Muscle layer of colon (tissue), 2 donors: ENCODE measurements around the gene ZNF366.

Experiments used
- H3K27ac ChIP-seq: one replicate; pipeline ENCODE4 v1.7.0; 2013; ENCODE audit warnings: low read depth, mild to moderate bottlenecking, low read length, moderate library complexity
- H3K27me3 ChIP-seq, 2 donors: one replicate each; pipeline ENCODE4 v1.7.0; 2013; ENCODE audit warnings: low read length in 2 of 2, mild to moderate bottlenecking in 2 of 2; ENCODE audit not compliant: insufficient read depth in 2 of 2, control insufficient read depth in 1 of 2
- H3K36me3 ChIP-seq: one replicate; pipeline ENCODE4 v1.7.0; 2013; ENCODE audit warnings: mild to moderate bottlenecking, low read length; ENCODE audit not compliant: insufficient read depth
- H3K4me1 ChIP-seq: one replicate; pipeline ENCODE4 v1.7.0; 2013; ENCODE audit warnings: mild to moderate bottlenecking, low read length; ENCODE audit not compliant: insufficient read depth
- H3K4me3 ChIP-seq, 2 donors: one replicate each; pipeline ENCODE4 v1.7.0; 2013; ENCODE audit warnings: low read length in 2 of 2, low read depth in 1 of 2, mild to moderate bottlenecking in 1 of 2, moderate library complexity in 1 of 2
- H3K9ac ChIP-seq: one replicate; pipeline ENCODE4 v1.7.0; 2013; ENCODE audit warnings: low read length
- H3K9me3 ChIP-seq: one replicate; pipeline ENCODE4 v1.7.0; 2013; ENCODE audit warnings: mild to moderate bottlenecking, low read length
- donor health status: abdominal sarcoma.
- donor health status: Adenocarcinoma of cecum.

The ZNF366 gene

GRCh38 chr5:72505016-72505415, 2.2 kb downstream of the ZNF366 start:
- Histone ChIP-seq H3K27me3 (no peaks in the 10 kb centered on the region), H3K4me1 (peaks cover 30% of the 10 kb centered on the region), H3K27ac (no peak overlapping the region), H3K36me3 (no peaks in the 10 kb centered on the region), H3K9ac (no peak overlapping the region), H3K9me3 (no peaks in the 10 kb centered on the region), H3K4me3 (no peak overlapping the region)

GRCh38 chr5:72503888-72504491, 3.2 kb downstream of the ZNF366 start:
- Histone ChIP-seq H3K4me3 (no peak overlapping the region), H3K27me3 (no peaks in the 10 kb centered on the region), H3K9ac (no peak overlapping the region), H3K4me1 (peaks cover 23% of the 10 kb centered on the region), H3K9me3 (no peaks in the 10 kb centered on the region), H3K36me3 (no peaks in the 10 kb centered on the region), H3K27ac (no peak overlapping the region)

- no peak overlapping the region for H3K27ac ChIP-seq
- no peaks in the 10 kb centered on the region for H3K36me3 ChIP-seq
- H3K9ac ChIP-seq, result no peak overlapping the region
- H3K4me1 ChIP-seq, result no peaks in the 10 kb centered on the region
- no peaks in the 10 kb centered on the region for H3K27me3 ChIP-seq
- H3K4me3 ChIP-seq, result no peak overlapping the region
- H3K9me3 ChIP-seq, result no peaks in the 10 kb centered on the region
These were observed 5.7 kb downstream of the ZNF366 start for GRCh38 chr5:72501488-72501887.

GRCh38 chr5:72499730-72500129, 7.5 kb downstream of the ZNF366 start:
- Histone ChIP-seq H3K4me1 (no peaks in the 10 kb centered on the region), H3K9me3 (no peaks in the 10 kb centered on the region), H3K9ac (no peak overlapping the region), H3K27ac (no peak overlapping the region), H3K4me3 (no peak overlapping the region), H3K27me3 (no peaks in the 10 kb centered on the region), H3K36me3 (no peaks in the 10 kb centered on the region)

- Histone ChIP-seq H3K9ac (no peak overlapping the region), H3K27me3 (no peaks in the 10 kb centered on the region), H3K36me3 (no peaks in the 10 kb centered on the region), H3K27ac (no peak overlapping the region), H3K9me3 (no peaks in the 10 kb centered on the region), H3K4me3 (no peak overlapping the region), H3K4me1 (no peaks in the 10 kb centered on the region)
These were observed 8.1 kb downstream of the ZNF366 start for GRCh38 chr5:72499090-72499489.

- H3K27me3 ChIP-seq, result no peaks in the 10 kb centered on the region
- no peak overlapping the region for H3K27ac ChIP-seq
- no peaks in the 10 kb centered on the region for H3K4me1 ChIP-seq
- no peak overlapping the region for H3K4me3 ChIP-seq
- no peaks in the 10 kb centered on the region for H3K36me3 ChIP-seq
- H3K9me3 ChIP-seq, result no peaks in the 10 kb centered on the region
- H3K9ac ChIP-seq, result no peak overlapping the region
These were observed 8.9 kb downstream of the ZNF366 start for GRCh38 chr5:72498284-72498683.

- H3K9ac ChIP-seq, result no peak overlapping the region
- no peaks in the 10 kb centered on the region for H3K27me3 ChIP-seq
- no peaks in the 10 kb centered on the region for H3K36me3 ChIP-seq
- no peaks in the 10 kb centered on the region for H3K9me3 ChIP-seq
- no peak overlapping the region for H3K27ac ChIP-seq
- H3K4me1 ChIP-seq, result no peaks in the 10 kb centered on the region
- no peak overlapping the region for H3K4me3 ChIP-seq
These were observed 9.4 kb downstream of the ZNF366 start for GRCh38 chr5:72497823-72498222.

- H3K36me3 ChIP-seq, result no peaks in the 10 kb centered on the region
- no peak overlapping the region for H3K9ac ChIP-seq
- no peaks in the 10 kb centered on the region for H3K4me1 ChIP-seq
- H3K4me3 ChIP-seq, result no peak overlapping the region
- no peaks in the 10 kb centered on the region for H3K9me3 ChIP-seq
- no peaks in the 10 kb centered on the region for H3K27me3 ChIP-seq
- no peak overlapping the region for H3K27ac ChIP-seq
These were observed 11.8 kb downstream of the ZNF366 start for GRCh38 chr5:72495410-72495809.

- no peak overlapping the region for H3K4me3 ChIP-seq
- no peak overlapping the region for H3K9ac ChIP-seq
- H3K4me1 ChIP-seq, result no peaks in the 10 kb centered on the region
- H3K27ac ChIP-seq, result no peak overlapping the region
- H3K36me3 ChIP-seq, result no peaks in the 10 kb centered on the region
- no peaks in the 10 kb centered on the region for H3K9me3 ChIP-seq
- H3K27me3 ChIP-seq, result no peaks in the 10 kb centered on the region
These were observed 12.5 kb downstream of the ZNF366 start for GRCh38 chr5:72494623-72495124.

GRCh38 chr5:72489536-72489935, 17.7 kb downstream of the ZNF366 start:
- H3K27me3 ChIP-seq, result no peaks in the 10 kb centered on the region
- H3K9ac ChIP-seq, result no peak overlapping the region
- no peaks in the 10 kb centered on the region for H3K36me3 ChIP-seq
- no peaks in the 10 kb centered on the region for H3K9me3 ChIP-seq
- no peak overlapping the region for H3K27ac ChIP-seq
- H3K4me1 ChIP-seq, result peaks cover 10% of the 10 kb centered on the region
- H3K4me3 ChIP-seq, result no peak overlapping the region

GRCh38 chr5:72488756-72489155, 18.5 kb downstream of the ZNF366 start:
- peaks cover 10% of the 10 kb centered on the region for H3K4me1 ChIP-seq
- H3K9me3 ChIP-seq, result no peaks in the 10 kb centered on the region
- no peaks in the 10 kb centered on the region for H3K36me3 ChIP-seq

GRCh38 chr5:72487177-72487576, 20.0 kb downstream of the ZNF366 start:
- Histone ChIP-seq H3K36me3 (no peaks in the 10 kb centered on the region), H3K27me3 (no peaks in the 10 kb centered on the region), H3K9me3 (no peaks in the 10 kb centered on the region), H3K27ac (no peak overlapping the region), H3K9ac (no peak overlapping the region), H3K4me1 (peaks cover 10% of the 10 kb centered on the region), H3K4me3 (no peak overlapping the region)

More at GRCh38 chr5:72488756-72489155, 18.5 kb downstream of the ZNF366 start:
- Histone ChIP-seq H3K27me3 (no peaks in the 10 kb centered on the region), H3K9ac (no peak overlapping the region), H3K27ac (no peak overlapping the region), H3K4me3 (no peak overlapping the region)
